Tibial nerve (tissue), 4 donors: ENCODE results near the gene RAX. TPM values are rescaled to one million over a fixed set of nuclear protein-coding genes. Genes with fewer than 3 reads are reported as not detected.

Experiments
- DNase-seq, 2 donors: peaks; one replicate each; pipeline ENCODE4 v3.0.0-alpha.2; 2019; ENCODE audit warnings: low spot score in 2 of 2
- H3K27ac ChIP-seq, 4 donors: fragments of 200-600 bp; sonication (generic) in 3 of 4; one replicate each; pipeline ENCODE4 v1.5.1; 2017 to 2019; ENCODE audit warnings: mild to moderate bottlenecking in 1 of 4
- H3K27me3 ChIP-seq, 2 donors: fragments of 200-600 bp; sonication (generic) in 1 of 2; one replicate each; pipeline versions ENCODE4 v1.5.1 to v1.6.0; 2017 to 2019
- H3K36me3 ChIP-seq, 3 donors: fragments of 200-600 bp; sonication (generic); one replicate each; pipeline ENCODE4 v1.5.1; 2018 to 2019
- H3K4me1 ChIP-seq, 4 donors: fragments of 200-600 bp; sonication (generic) in 3 of 4; one replicate each; pipeline ENCODE4 v1.5.1; 2017 to 2019
- H3K4me3 ChIP-seq, 4 donors: fragments of 200-600 bp; sonication (generic) in 3 of 4; one replicate each; pipeline ENCODE4 v1.5.1; 2017 to 2019; ENCODE audit warnings: mild to moderate bottlenecking in 1 of 4, moderate library complexity in 1 of 4
- H3K9me3 ChIP-seq, 4 donors: fragments of 200-600 bp; sonication (generic) in 3 of 4; one replicate each; pipeline ENCODE4 v1.5.1; 2017 to 2019
- EP300 ChIP-seq, 2 donors: sonication (generic); formaldehyde crosslinking; IDR thresholded peaks; one replicate each; pipeline ENCODE4 v1.6.1; 2017; ENCODE audit warnings: antibody characterized with exemption in 2 of 2, mild to moderate bottlenecking in 1 of 2
- POLR2A ChIP-seq, 2 donors: fragments of 450-650 bp; IDR thresholded peaks; one replicate each; pipeline ENCODE4 v1.6.1; 2017; ENCODE audit warnings: antibody characterized with exemption in 2 of 2, mild to moderate bottlenecking in 2 of 2, moderate library complexity in 2 of 2
- WGBS, 2 donors: methylation state at CpG; one replicate each; pipeline ENCODE4 v1.1.5; 2018; 5-methylcytosine and 5-hydroxymethylcytosine counted together
- total RNA-seq, 4 donors: library from RNA; depleted of rRNA; stranded (reverse); fragments of >200 nt; gene quantifications; one replicate each; pipeline ENCODE4 v1.1.0, GENCODE V29; 2016
- TF ChIP-seq, protein P1 (sequence below), 5 experiments: fragments of 200-600 bp in 3 of 5; fragments of 450-650 bp in 2 of 5; sonication (generic) in 3 of 5; IDR thresholded peaks; one replicate each; pipeline ENCODE4 v1.5.1; 2016 to 2019; ENCODE audit warnings: antibody characterized with exemption in 5 of 5, mild to moderate bottlenecking in 3 of 5, moderate library complexity in 2 of 5

RAX gene
- total RNA-seq, 4 donors from 2014 or later: not detected

DNA sequence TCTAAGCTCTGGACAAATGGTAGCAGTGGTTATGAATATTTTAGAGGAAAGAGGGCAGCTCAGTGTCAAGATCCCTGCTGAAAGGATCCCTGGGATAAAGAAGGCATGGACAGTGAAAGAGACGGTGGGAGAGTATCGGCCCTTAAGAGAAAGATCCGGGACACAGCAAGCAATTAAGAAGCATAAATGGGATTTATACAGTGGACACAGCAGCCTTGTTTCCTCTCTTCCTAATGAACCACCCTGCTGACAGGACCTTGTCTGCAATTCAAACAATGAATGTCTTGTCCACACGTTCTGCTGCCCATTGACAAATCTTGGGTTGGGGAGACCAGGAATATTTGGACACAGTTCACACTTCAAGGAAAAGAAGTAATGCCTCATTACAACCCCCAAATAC, 28.7 kb upstream of the RAX start:
- no peak overlapping the region for H3K27ac ChIP-seq
- no peaks in the 10 kb centered on the region for H3K9me3 ChIP-seq
- 49 to 60% methylated on average over 4 of the region's 4 CpGs for WGBS, 2 donors
- no peaks in the 10 kb centered on the region for H3K4me1 ChIP-seq
- no peaks in the 10 kb centered on the region for H3K36me3 ChIP-seq
- TF ChIP-seq EP300 (IDR thresholded peaks at IDR 0.05): no peak
- TF ChIP-seq POLR2A (IDR thresholded peaks at IDR 0.05): no peak
- TF ChIP-seq, protein P1, sequence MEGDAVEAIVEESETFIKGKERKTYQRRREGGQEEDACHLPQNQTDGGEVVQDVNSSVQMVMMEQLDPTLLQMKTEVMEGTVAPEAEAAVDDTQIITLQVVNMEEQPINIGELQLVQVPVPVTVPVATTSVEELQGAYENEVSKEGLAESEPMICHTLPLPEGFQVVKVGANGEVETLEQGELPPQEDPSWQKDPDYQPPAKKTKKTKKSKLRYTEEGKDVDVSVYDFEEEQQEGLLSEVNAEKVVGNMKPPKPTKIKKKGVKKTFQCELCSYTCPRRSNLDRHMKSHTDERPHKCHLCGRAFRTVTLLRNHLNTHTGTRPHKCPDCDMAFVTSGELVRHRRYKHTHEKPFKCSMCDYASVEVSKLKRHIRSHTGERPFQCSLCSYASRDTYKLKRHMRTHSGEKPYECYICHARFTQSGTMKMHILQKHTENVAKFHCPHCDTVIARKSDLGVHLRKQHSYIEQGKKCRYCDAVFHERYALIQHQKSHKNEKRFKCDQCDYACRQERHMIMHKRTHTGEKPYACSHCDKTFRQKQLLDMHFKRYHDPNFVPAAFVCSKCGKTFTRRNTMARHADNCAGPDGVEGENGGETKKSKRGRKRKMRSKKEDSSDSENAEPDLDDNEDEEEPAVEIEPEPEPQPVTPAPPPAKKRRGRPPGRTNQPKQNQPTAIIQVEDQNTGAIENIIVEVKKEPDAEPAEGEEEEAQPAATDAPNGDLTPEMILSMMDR (IDR thresholded peaks at IDR 0.05): no peak
- no peaks in the 10 kb centered on the region for H3K27me3 ChIP-seq
- H3K4me3 ChIP-seq: no peak overlapping the region
- DNase-seq: no peak

DNA sequence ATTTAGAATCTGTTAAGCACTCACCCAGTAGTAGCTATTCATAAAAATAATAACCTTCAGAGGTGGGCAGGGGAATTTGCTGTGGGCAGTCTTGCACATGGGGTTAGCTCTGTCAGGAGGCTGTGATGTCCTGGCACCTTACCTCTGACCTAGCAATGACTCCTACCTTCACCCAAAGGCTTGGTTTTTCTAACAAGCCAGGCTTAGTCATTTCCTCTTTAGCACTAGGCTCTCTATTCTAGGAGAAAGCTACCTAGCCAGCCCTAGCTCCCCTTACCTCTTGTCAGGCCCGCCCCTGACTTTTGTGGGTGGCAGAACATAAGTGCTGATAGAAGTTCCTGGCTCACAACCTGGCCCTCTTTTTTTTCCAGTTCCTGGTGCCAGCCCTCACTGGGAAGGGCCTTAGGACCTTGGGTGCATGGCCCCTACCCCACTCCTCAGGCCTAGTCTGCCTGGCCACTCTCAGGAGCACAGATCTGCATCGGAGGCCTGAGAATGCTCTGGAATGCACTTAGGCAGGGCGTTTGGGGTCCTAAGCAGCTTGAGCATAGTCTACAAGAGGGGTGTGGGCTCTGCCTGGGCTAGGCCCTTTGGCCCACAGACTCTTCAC, 27.5 kb upstream of the RAX start:
- Histone ChIP-seq H3K27ac (no peak overlapping the region), H3K9me3 (no peaks in the 10 kb centered on the region), H3K36me3 (no peaks in the 10 kb centered on the region), H3K4me3 (no peak overlapping the region), H3K4me1 (no peaks in the 10 kb centered on the region), H3K27me3 (no peaks in the 10 kb centered on the region)
- DNase-seq: no peak
- WGBS, 2 donors: 71 to 78% methylated on average over 3 of the region's 3 CpGs
- TF ChIP-seq, protein P1 (IDR thresholded peaks at IDR 0.05): no peak
- no peak for TF ChIP-seq EP300 (IDR thresholded peaks at IDR 0.05)
- TF ChIP-seq POLR2A (IDR thresholded peaks at IDR 0.05): no peak

DNA sequence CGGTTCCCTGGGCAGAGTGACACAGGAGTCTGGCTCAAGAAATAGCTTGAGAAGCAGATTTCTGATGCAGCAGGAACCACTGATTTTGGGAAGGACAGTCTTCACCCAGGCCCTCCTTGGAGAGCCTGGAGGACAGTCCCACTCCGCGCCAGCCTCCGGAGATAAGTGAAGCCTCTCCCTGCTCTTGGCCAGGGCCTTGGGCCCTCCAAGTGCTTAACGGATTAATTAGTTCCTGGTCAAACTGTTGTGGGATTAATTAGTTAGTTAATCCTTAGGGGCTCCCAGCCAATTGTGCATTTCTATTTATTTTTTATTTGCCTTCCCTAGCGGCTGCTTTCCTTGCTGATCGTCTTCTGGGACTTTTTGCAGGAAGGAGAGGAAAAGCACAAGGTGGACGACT, 25.6 kb upstream of the RAX start:
- Histone ChIP-seq H3K27ac (no peak overlapping the region), H3K36me3 (no peaks in the 10 kb centered on the region), H3K4me3 (no peak overlapping the region), H3K9me3 (no peaks in the 10 kb centered on the region), H3K4me1 (no peaks in the 10 kb centered on the region), H3K27me3 (no peaks in the 10 kb centered on the region)
- TF ChIP-seq, protein P1 (IDR thresholded peaks at IDR 0.05): no peak
- TF ChIP-seq EP300 (IDR thresholded peaks at IDR 0.05) (no peak), POLR2A (IDR thresholded peaks at IDR 0.05) (no peak)
- DNase-seq: no peak
- WGBS, 2 donors: 71 to 79% methylated on average over 8 of the region's 8 CpGs

DNA sequence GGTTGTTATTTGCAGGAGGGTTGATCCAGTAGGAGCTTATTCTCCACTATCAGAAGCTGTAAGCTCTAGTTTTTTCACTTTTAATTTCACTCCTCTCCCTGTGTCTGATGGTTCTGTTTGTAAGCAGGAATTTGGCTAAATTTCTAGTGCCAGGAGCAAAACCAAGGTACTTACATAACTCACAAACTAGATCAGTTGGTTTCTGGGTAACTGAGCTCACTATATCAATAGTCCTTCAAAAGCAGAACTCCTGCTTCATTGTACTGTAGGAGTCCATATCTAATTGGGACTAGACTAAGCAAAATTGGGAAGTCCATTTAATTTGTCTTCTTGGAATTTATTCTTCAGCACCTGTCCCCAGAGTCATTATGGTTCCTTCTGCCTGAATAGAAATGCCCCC, 20.1 kb upstream of the RAX start:
- H3K4me1 ChIP-seq: no peaks in the 10 kb centered on the region
- DNase-seq: no peak
- no peak for TF ChIP-seq POLR2A (IDR thresholded peaks at IDR 0.05)
- no peak for TF ChIP-seq EP300 (IDR thresholded peaks at IDR 0.05)
- TF ChIP-seq, protein P1 (IDR thresholded peaks at IDR 0.05): no peak
- H3K27me3 ChIP-seq: peaks cover 0 to 9% of the 10 kb centered on the region in 2 donors
- no peaks in the 10 kb centered on the region for H3K36me3 ChIP-seq
- no peaks in the 10 kb centered on the region for H3K9me3 ChIP-seq
- no peak overlapping the region for H3K27ac ChIP-seq
- H3K4me3 ChIP-seq: no peak overlapping the region

DNA sequence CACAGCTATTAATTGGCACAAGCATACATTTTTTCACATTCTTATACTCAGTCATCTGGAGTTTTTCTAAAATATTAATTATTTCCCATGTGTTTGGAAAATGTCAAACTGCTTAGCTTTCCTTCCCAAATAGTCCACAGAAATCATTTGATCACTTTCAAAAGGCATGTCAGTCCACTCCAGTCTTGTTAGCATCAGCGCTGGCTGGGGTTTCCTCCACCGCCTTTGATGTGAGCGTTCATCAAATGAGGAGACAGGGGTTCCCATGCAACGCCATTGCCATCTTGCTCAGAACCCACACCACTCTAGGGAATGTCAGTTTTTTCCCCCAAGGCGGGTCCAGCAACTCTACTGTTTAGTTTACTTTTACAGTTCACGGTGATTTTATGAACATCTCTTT, 13.1 kb upstream of the RAX start:
- DNase-seq: no peak

More for the DNA sequence above, 13.1 kb upstream of the RAX start:
- no peaks in the 10 kb centered on the region for H3K9me3 ChIP-seq
- no peak overlapping the region for H3K4me3 ChIP-seq
- peaks cover 0 to 25% of the 10 kb centered on the region in 2 donors for H3K27me3 ChIP-seq
- TF ChIP-seq EP300 (IDR thresholded peaks at IDR 0.05) (no peak), POLR2A (IDR thresholded peaks at IDR 0.05) (no peak)
- TF ChIP-seq, protein P1 (IDR thresholded peaks at IDR 0.05): no peak
- H3K36me3 ChIP-seq: no peaks in the 10 kb centered on the region
- WGBS, 2 donors: 38 to 52% methylated on average over 6 of the region's 6 CpGs
- H3K4me1 ChIP-seq: no peaks in the 10 kb centered on the region
- H3K27ac ChIP-seq: no peak overlapping the region
